ENCODE results near the gene LRMDA.

DNA sequence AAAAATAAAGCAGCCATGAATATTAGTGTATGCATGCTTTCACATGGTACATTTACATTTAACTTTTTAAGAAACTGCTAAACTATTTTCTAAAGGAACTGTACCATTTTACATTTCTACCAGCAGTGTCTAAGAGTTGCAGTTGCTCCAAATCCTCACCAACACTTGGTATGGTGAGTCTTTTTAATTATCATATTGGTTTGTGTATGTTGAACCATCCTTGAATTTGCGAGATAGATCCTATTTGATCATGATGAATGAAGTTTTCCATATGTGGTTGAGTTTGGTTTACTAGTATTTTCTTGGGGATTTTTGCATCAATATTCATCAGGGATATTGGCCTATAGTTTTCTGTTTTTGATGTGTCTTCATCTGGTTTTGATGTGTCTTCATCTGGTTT is 1057.2 kb downstream of the LRMDA start:
- TF ChIP-seq, protein P1, sequence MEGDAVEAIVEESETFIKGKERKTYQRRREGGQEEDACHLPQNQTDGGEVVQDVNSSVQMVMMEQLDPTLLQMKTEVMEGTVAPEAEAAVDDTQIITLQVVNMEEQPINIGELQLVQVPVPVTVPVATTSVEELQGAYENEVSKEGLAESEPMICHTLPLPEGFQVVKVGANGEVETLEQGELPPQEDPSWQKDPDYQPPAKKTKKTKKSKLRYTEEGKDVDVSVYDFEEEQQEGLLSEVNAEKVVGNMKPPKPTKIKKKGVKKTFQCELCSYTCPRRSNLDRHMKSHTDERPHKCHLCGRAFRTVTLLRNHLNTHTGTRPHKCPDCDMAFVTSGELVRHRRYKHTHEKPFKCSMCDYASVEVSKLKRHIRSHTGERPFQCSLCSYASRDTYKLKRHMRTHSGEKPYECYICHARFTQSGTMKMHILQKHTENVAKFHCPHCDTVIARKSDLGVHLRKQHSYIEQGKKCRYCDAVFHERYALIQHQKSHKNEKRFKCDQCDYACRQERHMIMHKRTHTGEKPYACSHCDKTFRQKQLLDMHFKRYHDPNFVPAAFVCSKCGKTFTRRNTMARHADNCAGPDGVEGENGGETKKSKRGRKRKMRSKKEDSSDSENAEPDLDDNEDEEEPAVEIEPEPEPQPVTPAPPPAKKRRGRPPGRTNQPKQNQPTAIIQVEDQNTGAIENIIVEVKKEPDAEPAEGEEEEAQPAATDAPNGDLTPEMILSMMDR (IDR thresholded peaks at IDR 0.05) = no peak
- TF ChIP-seq POLR2A (IDR thresholded peaks at IDR 0.05) (no peak), POLR2AphosphoS5 (IDR thresholded peaks at IDR 0.05) (no peak)

Measured in sigmoid colon (tissue), 4 donors.